Iris pigment epithelial cell (primary cell): ENCODE data around the gene HDLBP.

Experiments used
- DNase-seq: peaks from one replicate; pipeline ENCODE4 v3.0.0-alpha.2; 2011; ENCODE audit warnings: low read depth

HDLBP gene

DNA sequence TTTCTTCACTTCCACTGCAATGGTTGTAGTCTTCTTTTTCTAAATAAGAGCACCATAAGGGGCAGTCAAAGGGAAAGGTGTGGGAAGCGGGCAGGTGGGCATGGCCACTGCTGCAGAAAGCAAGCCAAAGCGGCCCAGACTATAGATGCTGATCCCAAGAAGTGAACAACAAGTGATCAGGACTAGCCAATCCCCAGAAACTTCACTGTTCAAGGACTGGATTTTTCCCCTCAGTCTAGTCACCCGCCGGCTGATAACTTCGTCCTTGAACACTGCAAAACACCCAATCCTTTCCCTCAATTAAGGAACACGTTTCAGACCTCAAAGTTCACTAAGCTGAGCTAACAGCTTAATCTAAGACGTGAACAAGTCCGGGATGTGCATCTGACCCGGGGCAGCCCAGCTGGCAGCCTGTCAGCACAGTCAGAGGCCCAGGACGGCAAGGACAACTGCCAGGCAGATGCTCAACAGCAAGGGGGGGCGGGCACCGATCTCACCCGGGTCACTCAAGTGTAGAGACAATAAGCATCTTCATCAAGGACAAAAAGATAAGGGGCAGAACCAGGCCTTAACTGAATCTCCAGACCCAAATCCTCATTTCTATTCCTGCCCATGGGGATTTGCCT lies 59.8 kb downstream of the HDLBP start:
- no peak for DNase-seq

DNA sequence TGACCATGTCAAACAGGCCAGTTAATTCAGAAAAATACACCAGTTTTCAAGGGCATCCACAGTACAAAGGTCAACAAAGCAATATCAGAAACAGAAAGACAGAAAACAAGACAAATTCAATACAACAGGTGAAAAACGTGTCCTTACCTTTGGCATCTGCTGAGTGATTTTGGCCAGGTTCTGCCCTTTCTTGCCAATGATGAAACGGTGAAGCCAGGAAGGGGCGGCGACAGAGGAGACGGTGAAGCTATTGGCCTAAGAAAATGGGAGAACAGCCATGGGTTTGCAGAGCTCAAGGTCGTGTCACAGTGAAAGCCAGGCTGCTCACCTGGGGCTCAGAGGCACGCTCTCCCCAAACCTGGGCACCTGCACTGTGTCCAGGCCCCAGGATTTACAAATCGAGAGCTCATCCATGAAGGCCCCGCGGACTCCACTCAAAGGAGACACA lies 60.5 kb downstream of the HDLBP start:
- no peak for DNase-seq

DNA sequence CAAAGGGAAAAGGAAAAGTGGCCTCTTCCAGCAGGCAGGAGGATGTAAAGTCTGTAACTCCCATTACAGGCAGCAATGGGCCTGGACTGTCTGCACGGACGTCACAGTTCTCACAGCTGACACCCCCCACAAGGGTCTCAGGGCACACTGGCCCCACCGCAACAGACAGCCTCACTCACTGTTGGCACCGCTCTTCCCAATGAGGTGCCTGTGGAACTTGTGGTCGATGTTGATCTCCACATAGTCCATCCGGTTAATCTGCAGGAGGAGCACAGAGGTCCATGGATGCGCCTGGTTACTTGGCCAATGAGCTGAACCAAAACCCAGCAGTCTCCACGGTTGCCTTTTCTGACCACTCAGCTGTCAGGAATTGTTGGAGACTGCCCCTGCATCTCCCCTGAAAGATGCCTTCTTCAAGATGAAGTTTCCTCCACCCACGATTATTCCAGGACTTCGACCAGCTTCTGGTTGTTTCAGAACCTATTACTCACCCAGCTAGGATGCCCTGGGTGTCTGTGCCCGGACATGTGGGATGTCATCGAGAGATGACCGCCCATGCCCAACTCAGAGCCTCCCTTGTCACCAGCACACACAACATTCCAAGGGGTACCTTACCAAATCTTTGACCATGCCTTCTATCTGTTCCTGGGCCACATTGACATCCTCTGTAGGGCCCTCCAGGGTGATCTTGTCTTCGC lies 62.5 kb downstream of the HDLBP start:
- no peak for DNase-seq

GRCh38 chr2:241249654-241250053 lies 65.8 kb downstream of the HDLBP start:
- DNase-seq = no peak

DNA sequence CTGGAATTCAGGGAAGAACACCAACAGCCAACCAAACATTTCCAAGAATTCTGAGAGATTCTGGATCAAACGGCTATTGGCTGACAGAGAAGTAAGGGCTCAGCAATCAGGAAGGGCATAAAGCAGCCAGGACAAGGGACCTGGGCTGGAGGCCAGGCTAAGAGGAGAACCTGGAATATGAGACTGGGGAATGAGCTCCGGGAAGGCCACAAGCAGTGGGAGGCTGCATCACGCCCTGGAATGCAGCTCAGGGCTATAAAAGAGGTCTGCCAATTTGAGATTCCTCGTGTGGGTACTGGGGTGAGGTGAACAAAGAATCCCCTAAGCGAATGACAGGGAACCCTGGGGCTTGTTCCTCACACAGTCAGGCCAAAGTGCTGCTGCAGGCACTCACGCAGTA lies 66.6 kb downstream of the HDLBP start:
- DNase-seq = no peak

GRCh38 chr2:241248289-241248688 lies 67.2 kb downstream of the HDLBP start:
- no peak for DNase-seq

- DNase-seq = no peak
These were observed 71.1 kb downstream of the HDLBP start for GRCh38 chr2:241244368-241244767.

GRCh38 chr2:241242306-241242705 lies 73.2 kb downstream of the HDLBP start:
- no peak for DNase-seq

- peak; percentile 34 for DNase-seq
These were observed 73.8 kb downstream of the HDLBP start for GRCh38 chr2:241241669-241242068.

- DNase-seq = no peak
These were observed 75.0 kb downstream of the HDLBP start for GRCh38 chr2:241240320-241241004.

DNA sequence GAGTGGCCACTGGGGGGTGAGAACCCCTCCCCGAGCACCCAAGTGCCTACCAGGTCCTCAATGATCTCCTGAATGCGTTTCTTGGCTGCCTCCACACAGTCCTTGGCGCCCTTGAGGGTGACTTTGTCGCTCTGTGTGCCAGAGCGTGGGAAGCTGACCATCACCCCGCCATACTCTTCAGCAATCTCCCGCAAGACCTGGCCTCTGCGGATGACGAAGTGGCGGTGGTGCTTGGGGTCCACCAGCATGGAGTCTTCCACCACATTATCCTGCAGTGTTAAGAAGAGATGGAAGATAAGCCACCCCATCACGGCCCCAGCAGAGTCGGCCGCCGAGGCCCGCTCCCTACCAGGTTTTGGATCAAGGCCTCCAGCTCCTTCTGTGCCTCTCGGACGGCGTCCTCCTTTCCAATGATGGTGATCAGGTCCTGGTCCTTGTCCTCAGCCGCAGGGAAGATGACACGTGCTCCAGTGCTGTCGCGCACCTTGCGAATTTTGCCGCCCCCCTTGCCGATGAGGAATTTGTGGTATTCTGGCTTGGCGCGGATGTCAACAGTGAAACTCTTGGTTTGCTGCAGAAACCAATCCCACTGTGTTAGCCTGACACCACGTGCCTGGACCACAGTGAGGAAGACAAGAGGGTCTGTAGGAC lies 75.8 kb downstream of the HDLBP start:
- no peak for DNase-seq

GRCh38 chr2:241238693-241239198 lies 76.7 kb downstream of the HDLBP start:
- DNase-seq = no peak

DNA sequence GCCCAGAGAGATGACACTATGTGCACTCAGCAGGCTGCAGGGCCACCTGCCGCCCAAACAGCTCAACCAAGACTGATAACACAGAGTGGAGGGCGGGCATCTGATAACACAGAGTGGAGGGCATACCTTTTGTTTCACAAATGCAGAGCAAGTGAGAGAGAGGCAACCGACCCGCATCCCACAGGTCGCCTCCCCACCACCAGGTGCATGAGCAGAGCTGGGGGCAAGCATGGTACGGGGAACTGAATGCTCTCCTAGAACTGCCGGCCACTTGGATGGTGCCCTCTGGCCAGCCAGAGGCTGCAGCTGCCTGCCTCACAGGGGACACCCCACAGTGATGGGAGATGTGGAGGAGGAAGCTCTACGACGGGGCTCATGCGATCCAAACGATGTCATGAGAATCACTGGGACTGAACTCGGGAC lies 77.5 kb downstream of the HDLBP start:
- no peak for DNase-seq

- no peak for DNase-seq
These were observed 78.4 kb downstream of the HDLBP start for GRCh38 chr2:241237047-241237446.

GRCh38 chr2:241235859-241236593 lies 79.4 kb downstream of the HDLBP start:
- no peak for DNase-seq

DNA sequence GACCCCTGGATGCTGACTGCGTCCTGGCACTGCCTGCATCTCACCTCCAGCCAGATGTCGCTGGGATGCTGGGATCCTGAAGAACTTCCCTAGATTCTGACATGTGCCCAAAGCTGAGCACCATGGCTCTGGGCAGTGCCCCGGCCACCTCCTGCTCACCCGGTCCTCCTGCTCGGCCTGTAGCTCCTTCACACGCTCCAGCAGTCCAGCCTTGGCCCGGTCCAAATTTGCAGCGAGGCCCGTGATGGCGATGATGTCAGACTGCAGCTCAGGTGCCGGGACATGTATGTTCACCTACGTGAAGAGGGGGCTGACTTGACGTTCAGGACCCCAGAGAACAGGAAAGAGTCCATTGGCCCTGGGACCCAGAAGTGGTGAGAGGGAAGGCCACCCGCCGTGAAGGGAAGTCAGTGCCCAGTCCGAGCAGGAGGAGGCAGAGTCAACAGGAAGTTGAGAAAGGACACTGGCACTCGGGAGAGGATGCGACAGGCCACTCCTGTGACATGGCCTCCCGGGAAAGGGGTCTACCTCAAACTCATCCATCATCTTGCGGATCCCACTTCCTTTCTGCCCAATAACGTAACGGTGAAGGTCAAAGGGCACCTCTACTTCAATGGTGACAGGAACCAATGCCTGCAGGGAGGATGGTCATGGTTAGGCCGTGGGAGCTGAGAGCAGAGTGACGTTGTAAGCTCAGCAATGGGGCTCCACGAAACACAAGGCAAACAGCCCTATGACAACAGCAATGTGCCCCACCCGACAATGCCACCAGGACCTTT lies 80.3 kb downstream of the HDLBP start:
- DNase-seq = no peak

GRCh38 chr2:241234066-241234790 lies 81.2 kb downstream of the HDLBP start:
- no peak for DNase-seq

DNA sequence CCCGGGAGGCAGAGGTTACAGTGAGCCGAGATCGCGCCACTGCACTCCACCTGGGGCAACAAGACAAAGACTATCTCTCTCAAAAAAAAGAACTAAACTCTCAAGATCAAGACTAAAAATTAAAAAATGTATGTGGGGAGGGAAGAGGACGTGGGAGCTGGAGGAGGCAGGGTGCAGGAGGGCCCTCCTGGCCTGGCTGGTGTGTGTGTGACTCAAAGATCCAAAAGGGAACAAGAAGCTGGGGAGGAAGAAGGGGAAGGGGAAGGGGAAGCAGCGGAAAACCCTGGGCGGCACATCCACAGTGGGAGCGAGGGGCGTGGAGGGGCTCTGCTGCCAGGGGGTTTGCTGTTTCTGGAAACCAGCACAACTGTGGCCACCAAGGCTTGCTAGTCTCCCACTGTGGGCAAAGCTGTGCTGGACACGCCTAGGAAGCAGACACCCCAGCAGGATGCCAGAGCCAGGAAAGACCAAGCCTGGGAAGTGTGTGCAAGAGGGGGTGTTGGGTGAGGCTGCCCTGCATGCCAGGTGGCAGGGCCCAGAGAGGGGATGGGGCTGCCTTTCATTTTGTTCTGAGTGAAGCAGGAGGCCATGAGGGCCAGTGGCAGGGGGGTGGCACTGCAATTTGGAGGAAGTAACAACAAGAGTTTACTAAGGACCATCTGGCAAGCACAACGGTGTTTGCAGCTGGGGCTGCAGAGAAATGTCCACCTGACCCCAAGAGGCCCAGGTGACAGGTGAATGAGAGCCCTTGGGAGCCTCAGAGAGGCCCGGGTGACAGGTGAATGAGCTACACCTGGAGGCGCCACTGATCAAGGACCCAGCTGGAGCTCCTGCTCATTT lies 82.5 kb downstream of the HDLBP start:
- DNase-seq = no peak

GRCh38 chr2:241230435-241230834 lies 85.0 kb downstream of the HDLBP start:
- DNase-seq = no peak
